Nephron progenitor cell (in vitro differentiated cells): ENCODE measurements around the gene ADORA2B.

Source experiments
- DNase-seq: peaks from one replicate; pipeline ENCODE4 v3.0.0; 2021
- H3K27ac Mint-ChIP-seq: 2 replicates; pipeline ENCODE4 v1.8.0; 2021; ENCODE audit warnings: mild to moderate bottlenecking, moderate library complexity, mixed read lengths
- H3K27me3 Mint-ChIP-seq: 2 replicates; pipeline ENCODE4 v1.8.0; 2021; ENCODE audit warnings: mild to moderate bottlenecking, low read depth, mixed read lengths; ENCODE audit not compliant: poor library complexity
- H3K36me3 Mint-ChIP-seq: 2 replicates; pipeline ENCODE4 v1.8.0; 2021; ENCODE audit warnings: low read depth, mixed read lengths
- H3K4me1 Mint-ChIP-seq: 2 replicates; pipeline ENCODE4 v1.8.0; 2021; ENCODE audit warnings: mixed read lengths
- H3K4me3 Mint-ChIP-seq: 2 replicates; pipeline ENCODE4 v1.8.0; 2021; ENCODE audit warnings: mild to moderate bottlenecking, moderate library complexity, mixed read lengths
- H3K9me3 Mint-ChIP-seq: 2 replicates; pipeline ENCODE4 v1.8.0; 2021; ENCODE audit warnings: mild to moderate bottlenecking, moderate library complexity, mixed read lengths
- CTCF ChIP-seq: fragments of 200-600 bp; sonication (generic); IDR thresholded peaks from 2 replicates; pipeline ENCODE4 v1.5.0; 2021; ENCODE audit warnings: antibody characterized with exemption

Gene ADORA2B

GRCh38 chr17:15914400-15915170 lies 30.3 kb upstream of the ADORA2B start:
- DNase-seq, result no peak
- H3K4me1 Mint-ChIP-seq, result peaks cover 19% of the 10 kb centered on the region
- peaks cover 10% of the 10 kb centered on the region for H3K27me3 Mint-ChIP-seq
- H3K36me3 Mint-ChIP-seq, result no peaks in the 10 kb centered on the region
- no peak for TF ChIP-seq CTCF
- no peak overlapping the region for H3K4me3 Mint-ChIP-seq
- peaks cover 4% of the 10 kb centered on the region for H3K9me3 Mint-ChIP-seq
- H3K27ac Mint-ChIP-seq, result no peak overlapping the region

GRCh38 chr17:15915961-15916360 lies 29.0 kb upstream of the ADORA2B start:
- peak; percentile 18 for DNase-seq
- Mint-ChIP-seq H3K36me3 (no peaks in the 10 kb centered on the region), H3K4me3 (no peak overlapping the region), H3K9me3 (peaks cover 4% of the 10 kb centered on the region), H3K27ac (no peak overlapping the region), H3K4me1 (peaks cover 19% of the 10 kb centered on the region), H3K27me3 (peaks cover 10% of the 10 kb centered on the region)
- TF ChIP-seq CTCF, result no peak

- H3K4me1 Mint-ChIP-seq, result peaks cover 19% of the 10 kb centered on the region
- DNase-seq, result no peak
Observed at GRCh38 chr17:15917021-15917437, 27.9 kb upstream of the ADORA2B start.

GRCh38 chr17:15917438-15918027 lies 27.4 kb upstream of the ADORA2B start:
- peak overlapping the region; percentile 34 for H3K4me3 Mint-ChIP-seq
- no peak for DNase-seq
- no peak overlapping the region for H3K27ac Mint-ChIP-seq
- H3K36me3 Mint-ChIP-seq, result no peaks in the 10 kb centered on the region
- peaks cover 19% of the 10 kb centered on the region for H3K4me1 Mint-ChIP-seq
- H3K9me3 Mint-ChIP-seq, result peaks cover 9% of the 10 kb centered on the region
- no peak for TF ChIP-seq CTCF
- H3K27me3 Mint-ChIP-seq, result peaks cover 4% of the 10 kb centered on the region

More at GRCh38 chr17:15917021-15917437, 27.9 kb upstream of the ADORA2B start:
- no peaks in the 10 kb centered on the region for H3K36me3 Mint-ChIP-seq
- H3K4me3 Mint-ChIP-seq, result no peak overlapping the region
- peaks cover 4% of the 10 kb centered on the region for H3K27me3 Mint-ChIP-seq
- peaks cover 9% of the 10 kb centered on the region for H3K9me3 Mint-ChIP-seq
- TF ChIP-seq CTCF, result no peak
- H3K27ac Mint-ChIP-seq, result no peak overlapping the region

GRCh38 chr17:15918261-15918660 lies 26.7 kb upstream of the ADORA2B start:
- Mint-ChIP-seq H3K4me3 (no peak overlapping the region), H3K4me1 (peaks cover 19% of the 10 kb centered on the region), H3K27me3 (peaks cover 4% of the 10 kb centered on the region), H3K9me3 (peaks cover 9% of the 10 kb centered on the region), H3K36me3 (no peaks in the 10 kb centered on the region), H3K27ac (no peak overlapping the region)
- DNase-seq, result no peak
- TF ChIP-seq CTCF, result no peak
